Measurements from ENCODE around the gene CERT1.

Gene CERT1

GRCh38 chr5:75558221-75558620, 46.8 kb upstream of the CERT1 start:
- H3F3A ChIP-seq (ENCODE audit: insufficient read depth, low read length), result no peaks in the 10 kb centered on the region
- no peak overlapping the region for H3K4me3 ChIP-seq (ENCODE audit: low read depth, low read length, poor library complexity, severe bottlenecking)
- no peaks in the 10 kb centered on the region for H3K9me2 ChIP-seq (ENCODE audit: low read depth, low read length)
- H3K79me2 ChIP-seq (ENCODE audit: insufficient read depth, low read length), result no peaks in the 10 kb centered on the region
- no peak overlapping the region for H2AFZ ChIP-seq (ENCODE audit: low read length)
- H4K20me1 ChIP-seq (ENCODE audit: insufficient read depth, low read length), result no peaks in the 10 kb centered on the region
- TF ChIP-seq EZH2 (IDR thresholded peaks at IDR 0.05; ENCODE audit: borderline replicate concordance, low read length), result no peak
- TF ChIP-seq, protein P1, sequence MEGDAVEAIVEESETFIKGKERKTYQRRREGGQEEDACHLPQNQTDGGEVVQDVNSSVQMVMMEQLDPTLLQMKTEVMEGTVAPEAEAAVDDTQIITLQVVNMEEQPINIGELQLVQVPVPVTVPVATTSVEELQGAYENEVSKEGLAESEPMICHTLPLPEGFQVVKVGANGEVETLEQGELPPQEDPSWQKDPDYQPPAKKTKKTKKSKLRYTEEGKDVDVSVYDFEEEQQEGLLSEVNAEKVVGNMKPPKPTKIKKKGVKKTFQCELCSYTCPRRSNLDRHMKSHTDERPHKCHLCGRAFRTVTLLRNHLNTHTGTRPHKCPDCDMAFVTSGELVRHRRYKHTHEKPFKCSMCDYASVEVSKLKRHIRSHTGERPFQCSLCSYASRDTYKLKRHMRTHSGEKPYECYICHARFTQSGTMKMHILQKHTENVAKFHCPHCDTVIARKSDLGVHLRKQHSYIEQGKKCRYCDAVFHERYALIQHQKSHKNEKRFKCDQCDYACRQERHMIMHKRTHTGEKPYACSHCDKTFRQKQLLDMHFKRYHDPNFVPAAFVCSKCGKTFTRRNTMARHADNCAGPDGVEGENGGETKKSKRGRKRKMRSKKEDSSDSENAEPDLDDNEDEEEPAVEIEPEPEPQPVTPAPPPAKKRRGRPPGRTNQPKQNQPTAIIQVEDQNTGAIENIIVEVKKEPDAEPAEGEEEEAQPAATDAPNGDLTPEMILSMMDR (IDR thresholded peaks at IDR 0.05; ENCODE audit: low read length), result no peak
- H3K4me1 ChIP-seq (ENCODE audit: insufficient read depth, low read length, severe bottlenecking), result no peaks in the 10 kb centered on the region
- no peak overlapping the region for H3K9ac ChIP-seq (ENCODE audit: low read length)
- H3K9me3 ChIP-seq (ENCODE audit: low read length), result no peaks in the 10 kb centered on the region
- H3K27me3 ChIP-seq (ENCODE audit: insufficient read depth, low read length), result no peaks in the 10 kb centered on the region
- H3K27ac ChIP-seq (ENCODE audit: low read depth, low read length, poor library complexity, severe bottlenecking), result no peak overlapping the region
- peaks cover 24% of the 10 kb centered on the region for H3K36me3 ChIP-seq (ENCODE audit: insufficient read depth, low read length)
- H3K4me2 ChIP-seq (ENCODE audit: low read length), result no peak overlapping the region

GRCh38 chr5:75553358-75553757, 41.9 kb upstream of the CERT1 start:
- peaks cover 29% of the 10 kb centered on the region for H3K36me3 ChIP-seq (ENCODE audit: insufficient read depth, low read length)
- H3K4me1 ChIP-seq (ENCODE audit: insufficient read depth, low read length, severe bottlenecking), result no peaks in the 10 kb centered on the region
- H3K79me2 ChIP-seq (ENCODE audit: insufficient read depth, low read length), result no peaks in the 10 kb centered on the region
- no peak overlapping the region for H3K9ac ChIP-seq (ENCODE audit: low read length)
- no peaks in the 10 kb centered on the region for H3F3A ChIP-seq (ENCODE audit: insufficient read depth, low read length)
- H2AFZ ChIP-seq (ENCODE audit: low read length), result no peak overlapping the region
- H3K9me3 ChIP-seq (ENCODE audit: low read length), result no peaks in the 10 kb centered on the region
- H3K4me2 ChIP-seq (ENCODE audit: low read length), result no peak overlapping the region
- TF ChIP-seq EZH2 (IDR thresholded peaks at IDR 0.05; ENCODE audit: borderline replicate concordance, low read length), result no peak
- TF ChIP-seq, protein P1 (IDR thresholded peaks at IDR 0.05; ENCODE audit: low read length), result no peak
- H3K9me2 ChIP-seq (ENCODE audit: low read depth, low read length), result no peaks in the 10 kb centered on the region
- no peak overlapping the region for H3K4me3 ChIP-seq (ENCODE audit: low read depth, low read length, poor library complexity, severe bottlenecking)
- no peaks in the 10 kb centered on the region for H4K20me1 ChIP-seq (ENCODE audit: insufficient read depth, low read length)
- no peaks in the 10 kb centered on the region for H3K27me3 ChIP-seq (ENCODE audit: insufficient read depth, low read length)
- H3K27ac ChIP-seq (ENCODE audit: low read depth, low read length, poor library complexity, severe bottlenecking), result no peak overlapping the region

- Histone ChIP-seq H2AFZ (ENCODE audit: low read length) (no peak overlapping the region), H3F3A (ENCODE audit: insufficient read depth, low read length) (no peaks in the 10 kb centered on the region), H3K9me2 (ENCODE audit: low read depth, low read length) (no peaks in the 10 kb centered on the region), H3K4me1 (ENCODE audit: insufficient read depth, low read length, severe bottlenecking) (no peaks in the 10 kb centered on the region), H3K4me3 (ENCODE audit: low read depth, low read length, poor library complexity, severe bottlenecking) (no peak overlapping the region), H4K20me1 (ENCODE audit: insufficient read depth, low read length) (no peaks in the 10 kb centered on the region), H3K9me3 (ENCODE audit: low read length) (no peaks in the 10 kb centered on the region), H3K27me3 (ENCODE audit: insufficient read depth, low read length) (no peaks in the 10 kb centered on the region), H3K36me3 (ENCODE audit: insufficient read depth, low read length) (peaks cover 23% of the 10 kb centered on the region), H3K9ac (ENCODE audit: low read length) (no peak overlapping the region), H3K79me2 (ENCODE audit: insufficient read depth, low read length) (no peaks in the 10 kb centered on the region), H3K27ac (ENCODE audit: low read depth, low read length, poor library complexity, severe bottlenecking) (no peak overlapping the region), H3K4me2 (ENCODE audit: low read length) (no peak overlapping the region)
- no peak for TF ChIP-seq EZH2 (IDR thresholded peaks at IDR 0.05; ENCODE audit: borderline replicate concordance, low read length)
- TF ChIP-seq, protein P1 (IDR thresholded peaks at IDR 0.05; ENCODE audit: low read length), result no peak
These were observed 41.3 kb upstream of the CERT1 start for GRCh38 chr5:75552764-75553163.

Measured in OCI-LY1 (cell line).